ENCODE measurements around the gene TAS2R20. TPM values are rescaled to one million over a fixed set of nuclear protein-coding genes. Genes with fewer than 3 reads are reported as not detected.

The TAS2R20 gene
- total and polyA plus RNA-seq, 2 of the 8 experiments (the other 6 are each of a cell fraction or from before 2014, with no cell fraction given), result 0.57 to 0.71 TPM

DNA sequence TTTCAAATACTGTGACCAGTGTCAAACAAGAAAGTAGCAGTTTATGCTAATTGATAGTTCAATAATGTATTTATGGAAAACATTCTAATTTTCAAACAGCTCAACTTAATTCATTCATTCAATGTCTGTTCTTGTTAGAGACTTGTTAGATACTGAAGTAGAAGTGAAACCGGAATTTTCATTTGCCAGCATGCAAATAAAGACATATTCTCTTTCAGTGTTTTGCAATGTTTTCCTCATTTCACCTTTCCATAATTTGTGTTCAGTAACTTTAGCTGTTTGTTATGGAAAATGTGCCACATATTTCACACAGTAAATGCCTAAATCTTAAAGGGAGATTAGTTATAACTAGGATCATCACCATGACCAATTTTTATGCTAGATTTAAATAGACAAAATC lies 32.6 kb downstream of the TAS2R20 start (continued):
- TF ChIP-seq, protein P1, sequence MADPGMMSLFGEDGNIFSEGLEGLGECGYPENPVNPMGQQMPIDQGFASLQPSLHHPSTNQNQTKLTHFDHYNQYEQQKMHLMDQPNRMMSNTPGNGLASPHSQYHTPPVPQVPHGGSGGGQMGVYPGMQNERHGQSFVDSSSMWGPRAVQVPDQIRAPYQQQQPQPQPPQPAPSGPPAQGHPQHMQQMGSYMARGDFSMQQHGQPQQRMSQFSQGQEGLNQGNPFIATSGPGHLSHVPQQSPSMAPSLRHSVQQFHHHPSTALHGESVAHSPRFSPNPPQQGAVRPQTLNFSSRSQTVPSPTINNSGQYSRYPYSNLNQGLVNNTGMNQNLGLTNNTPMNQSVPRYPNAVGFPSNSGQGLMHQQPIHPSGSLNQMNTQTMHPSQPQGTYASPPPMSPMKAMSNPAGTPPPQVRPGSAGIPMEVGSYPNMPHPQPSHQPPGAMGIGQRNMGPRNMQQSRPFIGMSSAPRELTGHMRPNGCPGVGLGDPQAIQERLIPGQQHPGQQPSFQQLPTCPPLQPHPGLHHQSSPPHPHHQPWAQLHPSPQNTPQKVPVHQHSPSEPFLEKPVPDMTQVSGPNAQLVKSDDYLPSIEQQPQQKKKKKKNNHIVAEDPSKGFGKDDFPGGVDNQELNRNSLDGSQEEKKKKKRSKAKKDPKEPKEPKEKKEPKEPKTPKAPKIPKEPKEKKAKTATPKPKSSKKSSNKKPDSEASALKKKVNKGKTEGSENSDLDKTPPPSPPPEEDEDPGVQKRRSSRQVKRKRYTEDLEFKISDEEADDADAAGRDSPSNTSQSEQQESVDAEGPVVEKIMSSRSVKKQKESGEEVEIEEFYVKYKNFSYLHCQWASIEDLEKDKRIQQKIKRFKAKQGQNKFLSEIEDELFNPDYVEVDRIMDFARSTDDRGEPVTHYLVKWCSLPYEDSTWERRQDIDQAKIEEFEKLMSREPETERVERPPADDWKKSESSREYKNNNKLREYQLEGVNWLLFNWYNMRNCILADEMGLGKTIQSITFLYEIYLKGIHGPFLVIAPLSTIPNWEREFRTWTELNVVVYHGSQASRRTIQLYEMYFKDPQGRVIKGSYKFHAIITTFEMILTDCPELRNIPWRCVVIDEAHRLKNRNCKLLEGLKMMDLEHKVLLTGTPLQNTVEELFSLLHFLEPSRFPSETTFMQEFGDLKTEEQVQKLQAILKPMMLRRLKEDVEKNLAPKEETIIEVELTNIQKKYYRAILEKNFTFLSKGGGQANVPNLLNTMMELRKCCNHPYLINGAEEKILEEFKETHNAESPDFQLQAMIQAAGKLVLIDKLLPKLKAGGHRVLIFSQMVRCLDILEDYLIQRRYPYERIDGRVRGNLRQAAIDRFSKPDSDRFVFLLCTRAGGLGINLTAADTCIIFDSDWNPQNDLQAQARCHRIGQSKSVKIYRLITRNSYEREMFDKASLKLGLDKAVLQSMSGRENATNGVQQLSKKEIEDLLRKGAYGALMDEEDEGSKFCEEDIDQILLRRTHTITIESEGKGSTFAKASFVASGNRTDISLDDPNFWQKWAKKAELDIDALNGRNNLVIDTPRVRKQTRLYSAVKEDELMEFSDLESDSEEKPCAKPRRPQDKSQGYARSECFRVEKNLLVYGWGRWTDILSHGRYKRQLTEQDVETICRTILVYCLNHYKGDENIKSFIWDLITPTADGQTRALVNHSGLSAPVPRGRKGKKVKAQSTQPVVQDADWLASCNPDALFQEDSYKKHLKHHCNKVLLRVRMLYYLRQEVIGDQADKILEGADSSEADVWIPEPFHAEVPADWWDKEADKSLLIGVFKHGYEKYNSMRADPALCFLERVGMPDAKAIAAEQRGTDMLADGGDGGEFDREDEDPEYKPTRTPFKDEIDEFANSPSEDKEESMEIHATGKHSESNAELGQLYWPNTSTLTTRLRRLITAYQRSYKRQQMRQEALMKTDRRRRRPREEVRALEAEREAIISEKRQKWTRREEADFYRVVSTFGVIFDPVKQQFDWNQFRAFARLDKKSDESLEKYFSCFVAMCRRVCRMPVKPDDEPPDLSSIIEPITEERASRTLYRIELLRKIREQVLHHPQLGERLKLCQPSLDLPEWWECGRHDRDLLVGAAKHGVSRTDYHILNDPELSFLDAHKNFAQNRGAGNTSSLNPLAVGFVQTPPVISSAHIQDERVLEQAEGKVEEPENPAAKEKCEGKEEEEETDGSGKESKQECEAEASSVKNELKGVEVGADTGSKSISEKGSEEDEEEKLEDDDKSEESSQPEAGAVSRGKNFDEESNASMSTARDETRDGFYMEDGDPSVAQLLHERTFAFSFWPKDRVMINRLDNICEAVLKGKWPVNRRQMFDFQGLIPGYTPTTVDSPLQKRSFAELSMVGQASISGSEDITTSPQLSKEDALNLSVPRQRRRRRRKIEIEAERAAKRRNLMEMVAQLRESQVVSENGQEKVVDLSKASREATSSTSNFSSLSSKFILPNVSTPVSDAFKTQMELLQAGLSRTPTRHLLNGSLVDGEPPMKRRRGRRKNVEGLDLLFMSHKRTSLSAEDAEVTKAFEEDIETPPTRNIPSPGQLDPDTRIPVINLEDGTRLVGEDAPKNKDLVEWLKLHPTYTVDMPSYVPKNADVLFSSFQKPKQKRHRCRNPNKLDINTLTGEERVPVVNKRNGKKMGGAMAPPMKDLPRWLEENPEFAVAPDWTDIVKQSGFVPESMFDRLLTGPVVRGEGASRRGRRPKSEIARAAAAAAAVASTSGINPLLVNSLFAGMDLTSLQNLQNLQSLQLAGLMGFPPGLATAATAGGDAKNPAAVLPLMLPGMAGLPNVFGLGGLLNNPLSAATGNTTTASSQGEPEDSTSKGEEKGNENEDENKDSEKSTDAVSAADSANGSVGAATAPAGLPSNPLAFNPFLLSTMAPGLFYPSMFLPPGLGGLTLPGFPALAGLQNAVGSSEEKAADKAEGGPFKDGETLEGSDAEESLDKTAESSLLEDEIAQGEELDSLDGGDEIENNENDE (IDR thresholded peaks at IDR 0.05; ENCODE audit: insufficient replicate concordance, low read length), result no peak
- TF ChIP-seq SAP30 (IDR thresholded peaks at IDR 0.05; ENCODE audit: insufficient read depth, insufficient replicate concordance, low read length), result no peak
- TF ChIP-seq FOSL1 (IDR thresholded peaks at IDR 0.05; ENCODE audit: insufficient read depth, low read depth, low read length), result no peak
- TF ChIP-seq YY1 (IDR thresholded peaks at IDR 0.05; ENCODE audit: low read depth, low read length), result no peak

Measured in H1 (cell line).